ENCODE measurements around the gene ITGA11. TPM values are rescaled to one million over a fixed set of nuclear protein-coding genes. Genes with fewer than 3 reads are reported as not detected.

The ITGA11 gene
- total RNA-seq, 4 donors from 2014 or later, result 3.3 to 15.8 (median 8.6) TPM

DNA sequence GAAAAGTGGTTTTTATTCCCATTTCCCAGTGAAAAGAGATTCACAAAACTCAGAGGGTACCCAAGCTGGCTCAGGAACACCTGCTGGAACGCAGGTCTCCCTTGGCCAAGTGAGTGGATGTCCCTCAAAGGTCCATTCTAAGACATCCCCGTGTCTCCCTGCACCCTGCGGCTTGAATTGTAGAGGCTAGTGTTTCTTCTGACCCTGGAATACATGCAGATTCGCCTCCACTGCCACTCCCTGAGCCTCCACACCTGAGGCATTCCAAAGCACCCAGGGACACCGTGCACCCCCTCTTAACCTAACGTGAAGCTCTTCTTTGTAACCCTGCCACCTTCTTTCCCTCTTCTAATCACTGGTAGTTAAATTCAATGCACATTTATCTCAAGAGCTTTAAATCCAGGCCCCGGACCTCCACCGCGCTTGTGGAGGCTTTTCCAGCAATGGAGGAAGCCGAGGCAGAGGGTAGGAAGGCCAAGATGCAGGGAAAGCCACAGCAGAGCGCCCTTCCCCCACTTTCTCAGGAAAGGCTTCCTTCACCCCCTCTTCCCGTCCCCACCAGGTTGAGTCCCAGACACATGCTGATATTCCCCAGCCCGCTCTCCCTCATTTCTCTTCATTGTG lies 590 bp upstream of the ITGA11 start:
- no peak overlapping the region for H3K27ac ChIP-seq (replicated peaks in 1 of 4)
- peak overlapping the region in 3 of 4 donors; percentile 51 to 61 (median 52) for H3K4me3 ChIP-seq
- H3K4me1 ChIP-seq, result peaks cover 13 to 24% (median 22%) of the 10 kb centered on the region in 4 donors
- H3K27me3 ChIP-seq, result peaks cover 0 to 79% (median 19%) of the 10 kb centered on the region in 4 donors
- TF ChIP-seq, protein P1, sequence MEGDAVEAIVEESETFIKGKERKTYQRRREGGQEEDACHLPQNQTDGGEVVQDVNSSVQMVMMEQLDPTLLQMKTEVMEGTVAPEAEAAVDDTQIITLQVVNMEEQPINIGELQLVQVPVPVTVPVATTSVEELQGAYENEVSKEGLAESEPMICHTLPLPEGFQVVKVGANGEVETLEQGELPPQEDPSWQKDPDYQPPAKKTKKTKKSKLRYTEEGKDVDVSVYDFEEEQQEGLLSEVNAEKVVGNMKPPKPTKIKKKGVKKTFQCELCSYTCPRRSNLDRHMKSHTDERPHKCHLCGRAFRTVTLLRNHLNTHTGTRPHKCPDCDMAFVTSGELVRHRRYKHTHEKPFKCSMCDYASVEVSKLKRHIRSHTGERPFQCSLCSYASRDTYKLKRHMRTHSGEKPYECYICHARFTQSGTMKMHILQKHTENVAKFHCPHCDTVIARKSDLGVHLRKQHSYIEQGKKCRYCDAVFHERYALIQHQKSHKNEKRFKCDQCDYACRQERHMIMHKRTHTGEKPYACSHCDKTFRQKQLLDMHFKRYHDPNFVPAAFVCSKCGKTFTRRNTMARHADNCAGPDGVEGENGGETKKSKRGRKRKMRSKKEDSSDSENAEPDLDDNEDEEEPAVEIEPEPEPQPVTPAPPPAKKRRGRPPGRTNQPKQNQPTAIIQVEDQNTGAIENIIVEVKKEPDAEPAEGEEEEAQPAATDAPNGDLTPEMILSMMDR (IDR thresholded peaks at IDR 0.05), result no peak
- TF ChIP-seq EP300 (IDR thresholded peaks at IDR 0.05) (no peak), POLR2AphosphoS5 (IDR thresholded peaks at IDR 0.05) (no peak), POLR2A (IDR thresholded peaks at IDR 0.05; ENCODE audit: low read depth) (no peak)
- intact Hi-C loops (cut with DNase I), result no loop called here
- 64% methylated on average over 13 of the region's 13 CpGs for WGBS
- DNase-seq (ENCODE audit: extremely low spot score), result no peak
- H3K9me3 ChIP-seq, result no peaks in the 10 kb centered on the region
- no peaks in the 10 kb centered on the region for H3K36me3 ChIP-seq

DNA sequence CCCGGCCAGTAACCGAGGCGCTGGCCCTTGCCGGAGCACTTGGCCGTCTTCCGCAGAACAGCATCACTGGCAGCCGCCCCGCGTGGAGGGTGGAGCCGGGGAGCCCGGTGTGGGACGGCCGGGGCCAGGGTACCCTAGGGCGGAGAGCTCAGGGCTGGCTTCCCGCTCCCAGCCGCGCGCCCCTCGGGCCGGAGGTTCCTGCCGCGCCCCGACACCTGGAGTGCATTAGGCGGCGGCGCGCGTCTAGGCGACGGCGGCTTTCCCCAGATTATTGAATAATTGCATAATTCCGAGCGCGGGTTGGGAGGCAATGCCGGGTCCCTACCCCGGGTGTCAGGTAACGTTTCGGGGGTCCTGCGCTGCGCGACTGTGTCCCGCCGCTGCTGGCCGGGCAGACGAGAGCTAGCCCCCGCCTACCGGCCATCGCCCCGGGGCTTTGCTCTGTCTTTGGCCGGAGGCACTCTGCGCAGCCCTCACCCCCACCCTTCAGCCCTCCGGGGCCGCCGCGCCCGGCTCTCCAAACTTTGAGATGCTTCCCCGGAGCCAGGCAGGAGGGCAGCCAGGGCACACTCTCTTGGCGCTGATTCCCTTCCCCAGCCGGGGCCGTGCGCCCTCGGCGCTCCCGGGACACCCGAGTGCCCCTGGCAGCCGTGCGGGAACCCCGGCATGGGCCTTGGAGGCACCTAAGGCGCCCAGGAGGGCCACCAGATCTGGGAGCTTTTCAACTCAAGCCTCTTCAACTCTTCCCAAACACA lies 749 bp downstream of the ITGA11 start:
- no peaks in the 10 kb centered on the region for H3K9me3 ChIP-seq
- no peaks in the 10 kb centered on the region for H3K36me3 ChIP-seq
- TF ChIP-seq EP300 (IDR thresholded peaks at IDR 0.05), result no peak
- TF ChIP-seq POLR2AphosphoS5 (IDR thresholded peaks at IDR 0.05), result no peak
- no peak for TF ChIP-seq POLR2A (IDR thresholded peaks at IDR 0.05; ENCODE audit: low read depth)
- TF ChIP-seq, protein P1 (IDR thresholded peaks at IDR 0.05), result no peak
- 9% methylated on average over 9 of the region's 69 CpGs for WGBS
- H3K4me3 ChIP-seq, result peak overlapping the region; percentile 45 to 61 (median 52)
- H3K27me3 ChIP-seq, result peaks cover 0 to 66% (median 19%) of the 10 kb centered on the region in 4 donors
- intact Hi-C loops (cut with DNase I), result no loop called here
- peaks cover 13 to 24% (median 22%) of the 10 kb centered on the region in 4 donors for H3K4me1 ChIP-seq
- peak overlapping the region; percentile 49 to 72 (median 64) for H3K27ac ChIP-seq (replicated peaks in 1 of 4)
- peak; percentile 89 for DNase-seq (ENCODE audit: extremely low spot score)

DNA sequence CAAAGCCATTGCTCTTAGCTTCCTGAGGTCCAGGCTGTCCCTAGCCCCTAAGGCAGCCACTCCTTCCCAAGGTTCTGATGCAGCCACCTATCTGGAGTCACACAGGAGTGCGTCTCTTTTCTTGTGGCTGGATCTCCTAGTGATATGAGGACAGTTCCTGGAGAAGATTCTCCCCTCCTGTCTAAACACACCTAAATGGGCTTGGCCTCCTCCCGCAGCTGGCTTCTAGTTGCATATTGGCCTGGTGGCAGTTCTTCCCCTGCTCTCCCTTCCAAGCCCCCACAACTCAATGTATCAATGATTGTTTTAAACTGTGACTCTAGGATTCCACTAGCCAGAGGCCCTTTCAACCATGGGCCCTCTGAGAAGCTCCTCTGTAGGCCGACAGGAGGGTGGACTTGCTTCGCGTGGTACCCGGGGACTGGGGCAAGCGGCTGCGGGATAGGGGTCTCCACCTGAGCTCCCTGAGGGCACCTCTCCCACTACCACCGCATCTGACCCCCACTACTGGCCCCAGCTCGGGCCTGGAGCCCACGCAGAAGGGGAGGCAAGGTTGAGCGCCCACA lies 1.4 kb downstream of the ITGA11 start:
- Histone ChIP-seq H3K9me3 (no peaks in the 10 kb centered on the region), H3K4me1 (peaks cover 13 to 24% (median 22%) of the 10 kb centered on the region in 4 donors), H3K4me3 (peak overlapping the region; percentile 45 to 61 (median 52)), H3K36me3 (no peaks in the 10 kb centered on the region), H3K27me3 (peaks cover 0 to 65% (median 19%) of the 10 kb centered on the region in 4 donors), H3K27ac (replicated peaks in 1 of 4) (peak overlapping the region; percentile 49 to 72 (median 64))
- intact Hi-C loops (cut with DNase I), result no loop called here
- WGBS, result 77% methylated on average over 8 of the region's 12 CpGs
- DNase-seq (ENCODE audit: extremely low spot score), result peak; percentile 83
- TF ChIP-seq, protein P1 (IDR thresholded peaks at IDR 0.05), result no peak
- no peak for TF ChIP-seq POLR2AphosphoS5 (IDR thresholded peaks at IDR 0.05)
- TF ChIP-seq EP300 (IDR thresholded peaks at IDR 0.05), result no peak
- TF ChIP-seq POLR2A (IDR thresholded peaks at IDR 0.05; ENCODE audit: low read depth), result no peak

DNA sequence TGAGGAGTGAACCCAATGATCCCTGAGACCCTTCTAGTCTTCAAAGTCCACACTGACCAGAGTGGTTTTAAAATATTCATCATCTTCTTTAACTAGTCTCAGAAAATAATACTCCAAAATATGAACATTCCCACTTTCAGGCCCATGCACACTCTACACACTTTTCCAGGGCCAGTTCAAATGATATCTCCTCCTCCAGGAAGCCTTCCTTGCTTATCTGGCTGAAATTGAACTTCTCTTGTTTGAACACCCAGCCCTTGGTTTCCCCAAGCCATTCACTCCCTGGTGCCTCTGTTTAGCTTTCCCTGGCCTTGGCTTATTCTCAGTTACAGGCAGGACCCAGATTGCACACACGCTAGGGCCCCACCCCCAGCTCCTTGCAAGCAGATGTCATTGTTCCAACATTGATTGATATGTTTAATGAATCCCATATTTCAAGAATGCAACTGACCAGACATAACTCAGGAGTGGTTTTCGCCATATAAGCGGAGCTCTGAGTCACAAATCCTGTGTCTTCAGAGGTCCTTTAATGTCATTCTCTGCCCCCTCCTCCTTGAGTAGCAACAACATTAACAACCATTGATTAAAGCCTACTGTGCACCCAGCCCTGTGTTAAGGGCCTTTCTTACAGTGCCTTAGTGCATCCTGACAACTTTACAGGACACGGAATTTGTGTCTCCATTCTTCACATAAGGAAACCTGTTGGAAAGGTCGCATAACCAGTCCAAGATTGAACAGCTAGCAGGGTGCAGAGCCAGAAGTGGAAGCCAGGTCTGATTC lies 2.1 kb downstream of the ITGA11 start:
- intact Hi-C loops (cut with DNase I), result no loop called here
- peak overlapping the region in 1 of 4 donors; percentile 52 for H3K4me3 ChIP-seq
- H3K4me1 ChIP-seq, result peaks cover 13 to 24% (median 22%) of the 10 kb centered on the region in 4 donors

More for the DNA sequence above, 2.1 kb downstream of the ITGA11 start:
- Histone ChIP-seq H3K9me3 (no peaks in the 10 kb centered on the region), H3K36me3 (no peaks in the 10 kb centered on the region), H3K27ac (replicated peaks in 1 of 4) (peak overlapping the region in 1 of 4 donors; percentile 63), H3K27me3 (peaks cover 0 to 63% (median 19%) of the 10 kb centered on the region in 4 donors)
- 95% methylated on average over 5 of the region's 5 CpGs for WGBS
- TF ChIP-seq, protein P1 (IDR thresholded peaks at IDR 0.05), result no peak
- no peak for TF ChIP-seq EP300 (IDR thresholded peaks at IDR 0.05)
- TF ChIP-seq POLR2A (IDR thresholded peaks at IDR 0.05; ENCODE audit: low read depth), result no peak
- TF ChIP-seq POLR2AphosphoS5 (IDR thresholded peaks at IDR 0.05), result no peak
- peak; percentile 82 for DNase-seq (ENCODE audit: extremely low spot score)
